ENCODE measurements around the gene GJC3.

- TF ChIP-seq POLR2AphosphoS5 (IDR thresholded peaks at IDR 0.05; ENCODE audit: borderline replicate concordance, low read depth, low read length) (no peak), EZH2 (IDR thresholded peaks at IDR 0.05) (no peak), FOXP2 (optimal IDR thresholded peaks at IDR 0.05; ENCODE audit: control extremely low read depth, extremely low read length, insufficient read depth) (no peak)
Observed at GRCh38 chr7:99943641-99944496, 14.4 kb upstream of the GJC3 start.

Data from SK-N-MC (cell line).